ENCODE data around the gene PAPOLA.

GRCh38 chr14:96576359-96576758 lies 74.2 kb downstream of the PAPOLA start:
- TF ChIP-seq CTCF (IDR thresholded peaks at IDR 0.05; ENCODE audit: poor library complexity) (no peak), EZH2 (IDR thresholded peaks at IDR 0.05; ENCODE audit: borderline replicate concordance) (no peak)
